ENCODE results near the gene CAMSAP2. TPM values are rescaled to one million over a fixed set of nuclear protein-coding genes. Genes with fewer than 3 reads are reported as not detected.

The CAMSAP2 gene
- total RNA-seq, 1 donor from 2014 or later = 49.4 TPM

DNA sequence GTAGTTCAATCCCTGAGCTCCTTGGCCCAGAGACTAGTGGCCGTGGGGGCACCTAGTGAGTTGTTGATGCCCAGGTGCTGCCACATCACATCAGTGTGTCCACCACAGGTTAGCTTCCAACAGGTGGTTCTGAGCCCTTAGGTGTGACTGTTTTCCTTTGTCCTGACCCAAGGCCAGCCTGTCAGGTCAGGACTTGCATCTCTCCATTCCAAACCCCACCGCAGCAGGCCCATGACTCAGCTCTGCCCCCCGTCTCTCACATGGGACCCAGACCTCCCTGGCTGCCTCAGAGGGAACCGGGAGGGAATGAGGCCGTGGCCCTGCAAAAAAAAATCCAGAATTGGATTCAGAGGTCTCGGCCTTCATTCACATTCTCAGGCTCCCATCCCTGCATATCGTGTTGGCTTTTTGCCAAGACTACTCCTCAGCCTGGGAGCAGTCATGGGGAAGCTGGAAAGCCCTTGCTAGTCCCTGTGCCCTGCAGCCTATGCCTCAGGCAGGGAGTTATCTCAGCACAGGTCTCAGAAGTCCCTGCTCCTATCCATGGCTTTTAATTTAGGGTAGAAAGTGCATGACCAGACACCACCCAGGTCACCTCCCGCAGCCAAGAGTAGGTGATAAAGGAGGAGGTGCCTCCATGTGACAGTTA lies 163.2 kb downstream of the CAMSAP2 start:
- Mint-ChIP-seq H3K36me3 (ENCODE audit: low read depth, unreplicated experiment) (peaks cover 7% of the 10 kb centered on the region), H3K4me3 (ENCODE audit: unreplicated experiment) (no peak overlapping the region), H3K27ac (ENCODE audit: unreplicated experiment) (no peak overlapping the region), H3K4me1 (ENCODE audit: low read depth, unreplicated experiment) (peaks cover 30% of the 10 kb centered on the region), H3K27me3 (ENCODE audit: low read depth, unreplicated experiment) (no peaks in the 10 kb centered on the region), H3K9me3 (ENCODE audit: unreplicated experiment) (peaks cover 2% of the 10 kb centered on the region)
- no peak for DNase-seq (ENCODE audit: low read depth)
- Histone ChIP-seq H3K79me2 (ENCODE audit: insufficient read depth, low read length) (no peaks in the 10 kb centered on the region), H3K4me1 (ENCODE audit: insufficient read depth, low read length) (peaks cover 3% of the 10 kb centered on the region), H3K4me3 (ENCODE audit: insufficient read depth, low read depth, low read length) (no peak overlapping the region), H3K36me3 (ENCODE audit: insufficient read depth, low read length) (no peaks in the 10 kb centered on the region), H2AFZ (ENCODE audit: low read depth, low read length) (no peak overlapping the region), H3K27ac (ENCODE audit: low read depth, low read length) (no peak overlapping the region), H4K20me1 (ENCODE audit: insufficient read depth, low read length) (no peaks in the 10 kb centered on the region), H3K9ac (ENCODE audit: low read length) (no peak overlapping the region), H3K27me3 (ENCODE audit: insufficient read depth, low read length) (no peaks in the 10 kb centered on the region), H3K9me3 (ENCODE audit: insufficient read depth, low read depth, low read length) (no peaks in the 10 kb centered on the region), H3K4me2 (ENCODE audit: low read length) (no peak overlapping the region)
- TF ChIP-seq EZH2 (IDR thresholded peaks at IDR 0.05; ENCODE audit: insufficient read depth, low read length) = no peak
- TF ChIP-seq CTCF (IDR thresholded peaks at IDR 0.05; ENCODE audit: insufficient read depth, low read depth, low read length) = no peak
- no peak for FAIRE-seq

- no peaks in the 10 kb centered on the region for H4K20me1 ChIP-seq (ENCODE audit: insufficient read depth, low read length)
- FAIRE-seq = no peak
- no peak overlapping the region for H3K4me2 ChIP-seq (ENCODE audit: low read length)
- no peaks in the 10 kb centered on the region for H3K79me2 ChIP-seq (ENCODE audit: insufficient read depth, low read length)
- Mint-ChIP-seq H3K4me3 (ENCODE audit: unreplicated experiment) (no peak overlapping the region), H3K27me3 (ENCODE audit: low read depth, unreplicated experiment) (no peaks in the 10 kb centered on the region), H3K27ac (ENCODE audit: unreplicated experiment) (no peak overlapping the region), H3K4me1 (ENCODE audit: low read depth, unreplicated experiment) (peaks cover 15% of the 10 kb centered on the region), H3K36me3 (ENCODE audit: low read depth, unreplicated experiment) (peaks cover 7% of the 10 kb centered on the region), H3K9me3 (ENCODE audit: unreplicated experiment) (no peaks in the 10 kb centered on the region)
- no peak overlapping the region for H3K9ac ChIP-seq (ENCODE audit: low read length)
- no peaks in the 10 kb centered on the region for H3K9me3 ChIP-seq (ENCODE audit: insufficient read depth, low read depth, low read length)
- DNase-seq (ENCODE audit: low read depth) = no peak
- no peaks in the 10 kb centered on the region for H3K4me1 ChIP-seq (ENCODE audit: insufficient read depth, low read length)
- H3K27me3 ChIP-seq (ENCODE audit: insufficient read depth, low read length) = no peaks in the 10 kb centered on the region
- no peak overlapping the region for H2AFZ ChIP-seq (ENCODE audit: low read depth, low read length)
- no peaks in the 10 kb centered on the region for H3K36me3 ChIP-seq (ENCODE audit: insufficient read depth, low read length)
- TF ChIP-seq CTCF (IDR thresholded peaks at IDR 0.05; ENCODE audit: insufficient read depth, low read depth, low read length) (no peak), EZH2 (IDR thresholded peaks at IDR 0.05; ENCODE audit: insufficient read depth, low read length) (no peak)
- H3K4me3 ChIP-seq (ENCODE audit: insufficient read depth, low read depth, low read length) = no peak overlapping the region
- no peak overlapping the region for H3K27ac ChIP-seq (ENCODE audit: low read depth, low read length)
Measured at GRCh38 chr1:200903793-200904192, 165.1 kb downstream of the CAMSAP2 start.

DNA sequence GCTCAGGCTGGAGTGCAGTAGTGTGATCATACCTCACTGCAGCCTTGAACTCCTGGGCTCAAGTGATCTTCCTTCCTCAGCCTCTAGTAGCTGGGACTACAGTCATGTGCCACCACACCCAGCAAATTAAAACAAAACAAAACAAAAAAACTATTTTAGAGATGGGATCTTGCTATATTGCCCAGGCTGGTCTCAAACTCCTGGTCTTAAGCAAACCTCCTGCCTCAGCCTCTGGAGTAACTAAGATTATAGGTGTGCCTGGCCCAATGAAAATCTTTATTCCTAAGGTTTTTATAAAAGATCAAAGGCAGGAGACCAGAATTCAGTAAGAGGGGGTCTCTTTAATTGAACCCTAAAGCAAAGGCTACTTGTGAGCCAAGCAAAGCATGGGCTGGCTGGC lies 166.1 kb downstream of the CAMSAP2 start:
- no peaks in the 10 kb centered on the region for H3K9me3 ChIP-seq (ENCODE audit: insufficient read depth, low read depth, low read length)
- Mint-ChIP-seq H3K27me3 (ENCODE audit: low read depth, unreplicated experiment) (no peaks in the 10 kb centered on the region), H3K9me3 (ENCODE audit: unreplicated experiment) (no peaks in the 10 kb centered on the region), H3K4me1 (ENCODE audit: low read depth, unreplicated experiment) (peaks cover 13% of the 10 kb centered on the region), H3K27ac (ENCODE audit: unreplicated experiment) (no peak overlapping the region), H3K36me3 (ENCODE audit: low read depth, unreplicated experiment) (peaks cover 5% of the 10 kb centered on the region), H3K4me3 (ENCODE audit: unreplicated experiment) (no peak overlapping the region)
- FAIRE-seq (no peak), DNase-seq (ENCODE audit: low read depth) (no peak)
- H3K9ac ChIP-seq (ENCODE audit: low read length) = no peak overlapping the region
- no peaks in the 10 kb centered on the region for H3K27me3 ChIP-seq (ENCODE audit: insufficient read depth, low read length)
- no peaks in the 10 kb centered on the region for H3K4me1 ChIP-seq (ENCODE audit: insufficient read depth, low read length)
- H4K20me1 ChIP-seq (ENCODE audit: insufficient read depth, low read length) = no peaks in the 10 kb centered on the region
- no peak overlapping the region for H3K4me2 ChIP-seq (ENCODE audit: low read length)
- no peak overlapping the region for H3K4me3 ChIP-seq (ENCODE audit: insufficient read depth, low read depth, low read length)
- no peak overlapping the region for H3K27ac ChIP-seq (ENCODE audit: low read depth, low read length)
- H2AFZ ChIP-seq (ENCODE audit: low read depth, low read length) = no peak overlapping the region
- no peak for TF ChIP-seq EZH2 (IDR thresholded peaks at IDR 0.05; ENCODE audit: insufficient read depth, low read length)
- H3K36me3 ChIP-seq (ENCODE audit: insufficient read depth, low read length) = no peaks in the 10 kb centered on the region
- no peaks in the 10 kb centered on the region for H3K79me2 ChIP-seq (ENCODE audit: insufficient read depth, low read length)
